Thyroid gland (tissue), 4 donors: Measurements from ENCODE around the gene AHRR. TPM values are rescaled to one million over a fixed set of nuclear protein-coding genes. Genes with fewer than 3 reads are reported as not detected.

ENCODE experiments used
- DNase-seq, 2 donors: peaks; one replicate each; pipeline ENCODE4 v3.0.0-alpha.2; 2019
- H3K27ac ChIP-seq, 3 donors: fragments of 200-600 bp; sonication (generic); 1 replicate in 2 of 3; 2 replicates in 1 of 3; pipeline ENCODE4 v1.5.1; 2016 to 2019; ENCODE audit warnings: mild to moderate bottlenecking in 1 of 3, moderate library complexity in 1 of 3
- H3K27me3 ChIP-seq: fragments of 200-600 bp; sonication (generic); one replicate; pipeline ENCODE4 v1.5.1; 2019
- H3K36me3 ChIP-seq, 2 donors: fragments of 200-600 bp; sonication (generic); one replicate each; pipeline ENCODE4 v1.5.1; 2016 to 2019
- H3K4me1 ChIP-seq, 2 donors: fragments of 200-600 bp; sonication (generic); one replicate each; pipeline ENCODE4 v1.5.1; 2017 to 2019
- H3K4me3 ChIP-seq, 3 donors: fragments of 200-600 bp; sonication (generic); replicated peaks in 1 of 3; 1 replicate in 2 of 3; 2 replicates in 1 of 3; pipeline ENCODE4 v1.5.1; 2016; ENCODE audit warnings: mild to moderate bottlenecking in 1 of 3
- H3K9me3 ChIP-seq: fragments of 200-600 bp; sonication (generic); one replicate; pipeline ENCODE4 v1.5.1; 2017
- CTCF ChIP-seq, 6 experiments: fragments of 200-600 bp in 3 of 6; fragments of 450-650 bp in 3 of 6; sonication (generic) in 3 of 6; IDR thresholded peaks; one replicate each; pipeline ENCODE4 v1.5.1; 2016 to 2019; ENCODE audit warnings: antibody characterized with exemption in 6 of 6, mild to moderate bottlenecking in 2 of 6, inconsistent platforms in 1 of 6, moderate library complexity in 1 of 6
- POLR2A ChIP-seq, 2 donors: fragments of 450-650 bp; IDR thresholded peaks; one replicate each; pipeline ENCODE4 v1.6.1; 2017; ENCODE audit warnings: antibody characterized with exemption in 2 of 2, mild to moderate bottlenecking in 2 of 2, moderate library complexity in 1 of 2
- WGBS, 2 donors: methylation state at CpG; one replicate each; pipeline ENCODE4 v1.1.5; 2017; 5-methylcytosine and 5-hydroxymethylcytosine counted together
- intact Hi-C: fragments of 100-400 bp; cut with DNase I; formaldehyde crosslinking; loops from one replicate; pipeline ENCODE4 v1.15.1; 2023
- total RNA-seq, 4 donors: library from RNA; depleted of rRNA; stranded (reverse); fragments of >200 nt; gene quantifications; one replicate each; pipeline ENCODE4 v1.2.3, GENCODE V29; 2016

The AHRR gene
- total RNA-seq, 4 donors from 2014 or later, result 0.88 to 2.1 (median 1.3) TPM

GRCh38 chr5:435156-435790 lies 113.8 kb downstream of the AHRR start:
- Histone ChIP-seq H3K27ac (no peak overlapping the region), H3K4me1 (no peaks in the 10 kb centered on the region), H3K36me3 (no peaks in the 10 kb centered on the region), H3K4me3 (no peak overlapping the region), H3K27me3 (no peaks in the 10 kb centered on the region), H3K9me3 (no peaks in the 10 kb centered on the region)
- DNase-seq, result no peak
- 83% methylated on average over 27 of the region's 27 CpGs for WGBS, 2 donors
- intact Hi-C loops, result no loop called here
- TF ChIP-seq CTCF (IDR thresholded peaks at IDR 0.05), result no peak
- no peak for TF ChIP-seq POLR2A (IDR thresholded peaks at IDR 0.05)

- DNase-seq, result no peak
- intact Hi-C loops, result no loop called here
- Histone ChIP-seq H3K36me3 (no peaks in the 10 kb centered on the region), H3K27me3 (no peaks in the 10 kb centered on the region), H3K27ac (no peak overlapping the region), H3K4me1 (no peaks in the 10 kb centered on the region), H3K4me3 (no peak overlapping the region), H3K9me3 (no peaks in the 10 kb centered on the region)
- TF ChIP-seq POLR2A (IDR thresholded peaks at IDR 0.05), result no peak
- peak in 1 of 6 experiments; percentile 6 for TF ChIP-seq CTCF (IDR thresholded peaks at IDR 0.05)
- 70 to 84% methylated on average over 9 to 16 of the region's 18 CpGs for WGBS, 2 donors
Observed at GRCh38 chr5:435961-436640, 114.6 kb downstream of the AHRR start.

GRCh38 chr5:436641-436975 lies 115.1 kb downstream of the AHRR start:
- Histone ChIP-seq H3K9me3 (no peaks in the 10 kb centered on the region), H3K4me3 (no peak overlapping the region), H3K36me3 (no peaks in the 10 kb centered on the region), H3K4me1 (no peaks in the 10 kb centered on the region), H3K27ac (no peak overlapping the region), H3K27me3 (no peaks in the 10 kb centered on the region)
- DNase-seq, result no peak
- TF ChIP-seq CTCF (IDR thresholded peaks at IDR 0.05), result no peak
- TF ChIP-seq POLR2A (IDR thresholded peaks at IDR 0.05), result no peak
- intact Hi-C loops, result no loop called here
- 55 to 77% methylated on average over 4 of the region's 5 CpGs for WGBS, 2 donors

GRCh38 chr5:437281-437771 lies 115.8 kb downstream of the AHRR start:
- WGBS, 2 donors, result 29 to 48% methylated on average over 12 to 18 of the region's 18 CpGs
- DNase-seq, result no peak
- no peaks in the 10 kb centered on the region for H3K27me3 ChIP-seq
- H3K27ac ChIP-seq, result no peak overlapping the region
- peaks cover 5% of the 10 kb centered on the region in 2 donors for H3K4me1 ChIP-seq
- no peaks in the 10 kb centered on the region for H3K36me3 ChIP-seq
- intact Hi-C loops, result no loop called here
- no peak overlapping the region for H3K4me3 ChIP-seq
- H3K9me3 ChIP-seq, result no peaks in the 10 kb centered on the region
- TF ChIP-seq POLR2A (IDR thresholded peaks at IDR 0.05) (no peak), CTCF (IDR thresholded peaks at IDR 0.05) (no peak)

- Histone ChIP-seq H3K4me3 (no peak overlapping the region), H3K27ac (no peak overlapping the region), H3K36me3 (no peaks in the 10 kb centered on the region), H3K4me1 (peaks cover 7 to 8% of the 10 kb centered on the region in 2 donors), H3K27me3 (no peaks in the 10 kb centered on the region), H3K9me3 (no peaks in the 10 kb centered on the region)
- WGBS, 2 donors, result 64 to 74% methylated on average over 14 of the region's 14 CpGs
- DNase-seq, result no peak
- intact Hi-C loops, result no loop called here
- TF ChIP-seq CTCF (IDR thresholded peaks at IDR 0.05), result no peak
- TF ChIP-seq POLR2A (IDR thresholded peaks at IDR 0.05), result no peak
Observed at GRCh38 chr5:438481-438981, 117.0 kb downstream of the AHRR start.
